Adrenal gland (tissue), 5 donors: ENCODE results near the gene ARL13A.

Experiments
- CTCF ChIP-seq, 6 experiments: fragments of 450-650 bp in 4 of 6; fragments of 200-600 bp in 2 of 6; sonication (generic) in 1 of 6; IDR thresholded peaks; 1 replicate in 5 of 6; 2 replicates in 1 of 6; pipeline versions ENCODE4 v1.5.1 to v1.8.0; 2016 to 2021; ENCODE audit warnings: antibody characterized with exemption in 6 of 6, mild to moderate bottlenecking in 2 of 6, moderate library complexity in 1 of 6
- POLR2A ChIP-seq, 2 donors: fragments of 450-650 bp; IDR thresholded peaks; one replicate each; pipeline ENCODE4 v1.6.1; 2017; ENCODE audit warnings: antibody characterized with exemption in 2 of 2, mild to moderate bottlenecking in 2 of 2, moderate library complexity in 1 of 2
- donor health status: DM: no; HTN: no; CAD: no.

GRCh38 chrX:100973411-100973810, 3.9 kb downstream of the ARL13A start:
- TF ChIP-seq CTCF (IDR thresholded peaks at IDR 0.05) (no peak), POLR2A (IDR thresholded peaks at IDR 0.05) (no peak)
